DMS79 treated with DMSO at 0.1 percent for 48 hours (cell line): Measurements from ENCODE around the gene CST5.
"Not testable (repeated sequence)": the region's sequence is repeated elsewhere in the genome, so short reads cannot be mapped to it uniquely, and the experiment has no call there.

Experiments
- DNase-seq: peaks from one replicate; lab custom pipeline; 2025; lab: John Stamatoyannopoulos, UW

The CST5 gene

DNA sequence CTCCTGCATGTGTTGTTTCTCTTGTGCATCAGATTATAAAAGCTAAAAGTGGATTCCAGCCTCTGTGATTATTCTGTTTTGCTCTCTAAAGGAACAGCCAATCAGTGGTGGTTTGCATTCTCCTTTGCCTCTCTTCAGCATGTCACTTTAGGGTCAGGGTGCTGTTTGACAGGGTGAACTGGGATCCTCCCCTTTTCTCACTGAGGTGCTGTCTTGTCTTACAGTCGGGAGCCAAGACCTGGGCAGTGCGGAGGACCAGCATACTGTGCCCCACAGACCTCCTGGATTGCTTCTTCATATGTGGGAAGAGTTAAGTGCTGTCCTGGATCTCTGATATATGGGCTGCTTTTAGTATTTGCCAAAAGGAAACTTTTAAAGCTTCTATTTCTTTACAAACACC, 37.9 kb downstream of the CST5 start:
- DNase-seq, result no peak

DNA sequence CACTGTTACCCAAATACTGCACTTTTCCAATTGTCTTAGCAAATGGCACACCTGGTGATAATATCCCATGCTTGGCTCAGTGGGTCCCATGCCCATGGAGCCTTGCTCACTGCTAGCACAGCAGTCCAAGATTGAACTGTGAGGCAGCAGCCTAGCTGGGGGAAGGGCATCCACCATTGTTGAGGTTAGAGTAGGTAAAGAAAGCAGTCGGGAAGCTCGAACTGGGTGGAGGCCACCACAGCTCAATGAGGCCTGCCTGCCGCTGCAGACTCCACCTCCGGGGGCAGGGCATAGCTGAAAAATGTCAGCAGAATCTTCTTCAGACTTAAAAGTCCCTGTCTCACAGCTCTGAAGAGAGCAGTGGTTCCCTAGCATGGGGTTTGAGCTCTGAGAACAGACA, 43.8 kb downstream of the CST5 start:
- DNase-seq, result no peak

DNA sequence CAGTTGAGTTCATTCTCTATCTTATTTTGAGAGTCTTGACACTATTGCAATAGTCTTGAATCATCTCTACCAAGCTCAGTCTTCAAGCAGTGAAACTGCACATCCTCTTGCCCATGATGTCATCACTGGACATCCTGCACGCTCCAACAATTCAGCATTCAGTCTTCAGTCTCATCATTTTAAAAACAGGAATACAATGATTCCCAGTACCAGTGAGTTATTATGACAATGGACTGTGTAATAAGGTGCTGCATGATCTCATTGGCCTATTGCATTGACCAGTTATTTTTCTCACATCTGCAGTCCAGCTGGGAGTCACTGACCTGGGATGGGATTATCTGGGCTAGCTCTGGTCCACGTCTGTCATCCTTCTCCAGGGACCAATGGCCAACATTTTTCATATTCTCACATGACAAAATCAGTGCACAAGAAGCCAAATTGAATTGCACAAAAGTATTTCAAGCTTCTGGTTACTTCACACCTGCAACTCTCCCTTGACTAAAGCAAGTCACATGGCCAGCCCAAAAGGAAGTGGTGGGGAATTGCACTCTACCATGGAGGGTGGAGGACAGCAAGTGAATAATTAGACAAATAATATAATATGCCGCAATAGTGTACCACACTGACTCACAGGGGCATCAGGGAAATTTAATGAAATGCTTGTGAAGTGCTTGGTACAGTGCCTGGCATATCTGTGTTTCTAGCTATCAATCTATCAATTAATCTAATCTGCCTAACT, 46.6 kb downstream of the CST5 start:
- DNase-seq, result no peak

DNA sequence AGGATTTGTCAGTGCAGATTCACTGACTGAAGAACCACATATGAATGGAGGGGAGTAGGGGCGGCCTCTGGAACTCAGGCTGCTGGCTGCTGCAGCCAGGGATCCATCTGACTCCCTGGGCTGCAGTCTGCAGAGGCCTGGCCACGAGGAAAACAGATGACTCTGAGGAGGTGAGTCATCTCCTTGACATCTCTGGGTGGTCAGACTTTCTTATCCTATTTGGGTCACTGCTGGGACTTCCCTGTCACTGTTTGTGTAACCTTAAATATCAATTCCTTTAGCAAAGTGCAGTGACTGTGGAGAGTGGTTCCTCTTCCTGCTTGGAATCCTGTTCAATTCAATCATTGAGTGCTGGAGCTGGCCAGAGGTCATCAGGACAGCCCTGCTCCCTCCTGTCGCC, 47.6 kb downstream of the CST5 start:
- DNase-seq, result not testable (repeated sequence)

DNA sequence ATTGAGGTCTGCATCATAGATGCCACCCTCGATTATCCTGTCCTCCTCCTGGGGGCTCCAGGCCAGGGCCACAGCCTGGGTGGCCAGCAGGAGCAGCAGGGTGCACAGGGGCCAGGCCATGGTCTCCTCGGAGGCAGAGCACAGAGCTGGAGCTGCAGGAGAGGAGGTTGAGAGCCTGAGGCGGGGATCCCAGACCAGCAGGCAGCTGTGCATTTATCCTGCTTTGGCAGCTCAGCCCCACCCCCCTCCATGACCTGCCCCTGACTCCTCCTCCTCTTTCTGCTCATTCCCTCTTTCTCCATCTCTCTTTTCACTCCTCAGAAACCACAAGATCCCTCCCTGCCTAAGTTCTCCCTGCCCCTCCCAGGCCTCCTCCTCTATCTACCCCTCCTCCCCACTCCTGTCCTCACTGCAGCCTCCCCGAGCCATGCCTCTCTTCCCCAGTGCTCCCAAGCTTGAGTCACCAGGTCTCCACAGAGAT, 53.0 kb downstream of the CST5 start, which contains the start of gene CST2:
Gene CST2 (minus strand): TSS at position 189 of the 481 bp plus-strand sequence. CDS start 69 bp downstream, at position 120.
- no peak for DNase-seq
